ENCODE data around the gene S1PR2.

DNA sequence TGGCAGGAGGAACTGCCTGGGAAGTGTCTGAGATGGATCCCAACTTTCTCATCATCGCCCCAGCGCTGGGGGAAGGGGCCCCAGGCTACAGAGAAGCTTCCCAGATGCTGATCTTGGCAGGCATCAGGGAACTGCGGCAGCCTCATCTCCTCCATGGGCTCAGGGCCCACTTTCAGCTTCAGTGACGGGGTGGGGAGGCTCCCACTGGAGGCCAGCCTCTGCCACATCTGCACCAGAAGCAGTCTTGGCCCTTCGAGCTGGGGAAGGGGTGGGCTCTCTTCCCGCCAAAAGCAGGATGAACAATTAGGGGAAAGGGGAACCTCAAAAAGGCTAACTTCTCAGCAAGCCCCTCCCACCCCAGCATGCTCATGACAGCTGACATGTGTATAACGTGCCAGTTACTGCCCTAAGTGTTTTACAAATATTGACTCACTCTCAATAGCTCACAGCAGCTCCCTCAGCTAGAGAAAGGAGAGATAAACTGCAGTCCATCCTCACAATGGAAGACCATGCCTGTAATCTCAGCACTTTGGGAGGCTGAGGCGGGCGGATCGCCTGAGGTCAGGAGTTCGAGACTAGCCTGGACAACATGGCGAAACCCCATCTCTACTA, 7.1 kb upstream of the S1PR2 start:
- TF ChIP-seq, protein P1, sequence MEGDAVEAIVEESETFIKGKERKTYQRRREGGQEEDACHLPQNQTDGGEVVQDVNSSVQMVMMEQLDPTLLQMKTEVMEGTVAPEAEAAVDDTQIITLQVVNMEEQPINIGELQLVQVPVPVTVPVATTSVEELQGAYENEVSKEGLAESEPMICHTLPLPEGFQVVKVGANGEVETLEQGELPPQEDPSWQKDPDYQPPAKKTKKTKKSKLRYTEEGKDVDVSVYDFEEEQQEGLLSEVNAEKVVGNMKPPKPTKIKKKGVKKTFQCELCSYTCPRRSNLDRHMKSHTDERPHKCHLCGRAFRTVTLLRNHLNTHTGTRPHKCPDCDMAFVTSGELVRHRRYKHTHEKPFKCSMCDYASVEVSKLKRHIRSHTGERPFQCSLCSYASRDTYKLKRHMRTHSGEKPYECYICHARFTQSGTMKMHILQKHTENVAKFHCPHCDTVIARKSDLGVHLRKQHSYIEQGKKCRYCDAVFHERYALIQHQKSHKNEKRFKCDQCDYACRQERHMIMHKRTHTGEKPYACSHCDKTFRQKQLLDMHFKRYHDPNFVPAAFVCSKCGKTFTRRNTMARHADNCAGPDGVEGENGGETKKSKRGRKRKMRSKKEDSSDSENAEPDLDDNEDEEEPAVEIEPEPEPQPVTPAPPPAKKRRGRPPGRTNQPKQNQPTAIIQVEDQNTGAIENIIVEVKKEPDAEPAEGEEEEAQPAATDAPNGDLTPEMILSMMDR (conservative IDR thresholded peaks at IDR 0.05; ENCODE audit: low read depth, low read length): no peak
- TF ChIP-seq EZH2 (IDR thresholded peaks at IDR 0.05; ENCODE audit: borderline replicate concordance, low read depth, low read length, poor library complexity, severe bottlenecking): no peak
